NB4 (cell line): Measurements from ENCODE around the gene SPTAN1.

Experiments used
- DNase-seq: peaks from one replicate; pipeline ENCODE4 v3.0.0; 2010; ENCODE audit warnings: low read depth
- H3K4me3 ChIP-seq: one replicate; pipeline ENCODE4 v1.5.1; 2011; ENCODE audit warnings: mild to moderate bottlenecking, low read depth, low read length, moderate library complexity
- CTCF ChIP-seq: IDR thresholded peaks from one replicate; pipeline ENCODE4 v1.5.1; 2012; ENCODE audit warnings: low read depth, low read length
- MAX ChIP-seq: IDR thresholded peaks from 2 replicates; pipeline ENCODE4 v1.6.1; 2011; ENCODE audit warnings: low read depth, low read length
- MYC ChIP-seq: IDR thresholded peaks from 2 replicates; pipeline ENCODE4 v1.6.1; 2011; ENCODE audit warnings: low read depth, low read length
- POLR2A ChIP-seq: IDR thresholded peaks from 2 replicates; pipeline ENCODE4 v1.6.1; 2011; ENCODE audit warnings: mild to moderate bottlenecking; ENCODE audit not compliant: insufficient read length; ENCODE audit errors: extremely low read depth

SPTAN1 gene

GRCh38 chr9:128555180-128555721 lies 2.9 kb downstream of the SPTAN1 start:
- no peak overlapping the region for H3K4me3 ChIP-seq
- DNase-seq: no peak
- TF ChIP-seq MAX: no peak
- TF ChIP-seq POLR2A: no peak
- TF ChIP-seq MYC: no peak
- no peak for TF ChIP-seq CTCF

GRCh38 chr9:128556276-128556675 lies 3.9 kb downstream of the SPTAN1 start:
- no peak for DNase-seq
- no peak for TF ChIP-seq CTCF
- no peak for TF ChIP-seq MAX
- TF ChIP-seq MYC: no peak
- TF ChIP-seq POLR2A: no peak
- H3K4me3 ChIP-seq: no peak overlapping the region

GRCh38 chr9:128556926-128557634 lies 4.7 kb downstream of the SPTAN1 start:
- no peak overlapping the region for H3K4me3 ChIP-seq
- TF ChIP-seq MAX: no peak
- no peak for TF ChIP-seq MYC
- no peak for TF ChIP-seq CTCF
- no peak for DNase-seq

- no peak for TF ChIP-seq CTCF
- no peak for TF ChIP-seq MYC
- TF ChIP-seq POLR2A: no peak
- no peak for TF ChIP-seq MAX
- peak; percentile 82 for DNase-seq
- no peak overlapping the region for H3K4me3 ChIP-seq
Measured at GRCh38 chr9:128558431-128559310, 6.3 kb downstream of the SPTAN1 start.

GRCh38 chr9:128565578-128565977 lies 13.2 kb downstream of the SPTAN1 start:
- TF ChIP-seq MYC: no peak
- TF ChIP-seq POLR2A: no peak
- no peak for TF ChIP-seq MAX
- TF ChIP-seq CTCF: no peak
- H3K4me3 ChIP-seq: no peak overlapping the region
- no peak for DNase-seq
